SKM-1 (cell line): ENCODE data around the gene PAK1IP1.
"Not testable (repeated sequence)": the region's sequence is repeated elsewhere in the genome, so short reads cannot be mapped to it uniquely, and the experiment has no call there.

ENCODE experiments used
- DNase-seq: peaks from one replicate; lab custom pipeline; 2025; ENCODE audit not compliant: unreplicated experiment; lab: John Stamatoyannopoulos, UW

PAK1IP1 gene

GRCh38 chr6:10740061-10740460 lies 45.3 kb downstream of the PAK1IP1 start:
- no peak for DNase-seq

- DNase-seq: not testable (repeated sequence)
Measured at GRCh38 chr6:10741643-10742042, 46.9 kb downstream of the PAK1IP1 start.

- no peak for DNase-seq
Measured at GRCh38 chr6:10742251-10742650, 47.5 kb downstream of the PAK1IP1 start.

GRCh38 chr6:10743515-10743914 lies 48.7 kb downstream of the PAK1IP1 start:
- DNase-seq: no peak

GRCh38 chr6:10745116-10745515 lies 50.3 kb downstream of the PAK1IP1 start:
- no peak for DNase-seq

- no peak for DNase-seq
Measured at GRCh38 chr6:10746915-10747250, 52.1 kb downstream of the PAK1IP1 start.

GRCh38 chr6:10747251-10747972 lies 52.6 kb downstream of the PAK1IP1 start, which contains the start of gene TMEM14B:
Gene TMEM14B, plus strand, starts transcription at chr6:10747805. Its CDS starts 1,441 bp downstream, at chr6:10749246.
- peak; percentile 97 for DNase-seq

GRCh38 chr6:10749734-10750133 lies 55.0 kb downstream of the PAK1IP1 start:
- no peak for DNase-seq

- DNase-seq: not testable (repeated sequence)
Measured at GRCh38 chr6:10750568-10750967, 55.8 kb downstream of the PAK1IP1 start.

GRCh38 chr6:10751757-10752156 lies 57.0 kb downstream of the PAK1IP1 start:
- not testable (repeated sequence) for DNase-seq

GRCh38 chr6:10756085-10756484 lies 61.3 kb downstream of the PAK1IP1 start:
- DNase-seq: no peak
